Activated CD8-positive, alpha-beta T cell treated with anti-CD3 and anti-CD28 coated beads, Interleukin-2, amount 10 ng/mL, durations not matched to agents 7 days and 5 days (primary cell): ENCODE data around the gene IDE. TPM values are rescaled to one million over a fixed set of nuclear protein-coding genes. Genes with fewer than 3 reads are reported as not detected.
"Not testable (repeated sequence)": the region's sequence is repeated elsewhere in the genome, so short reads cannot be mapped to it uniquely, and the experiment has no call there.

ENCODE experiments used
- ATAC-seq: fragments of 150-1000 bp; cut with Tn5 transposase; one replicate; pipeline ENCODE4 v1.10.0; 2021; ENCODE audit warnings: moderate library complexity
- CTCF ChIA-PET: fragments of 350-600 bp; sonication (Branson Sonifier 250); formaldehyde crosslinking; loops from one replicate; lab custom pipeline; 2021; ENCODE audit warnings: antibody characterized with exemption; lab: Charles Lee
- POLR2A ChIA-PET: fragments of 350-600 bp; sonication (Branson Sonifier 250); formaldehyde crosslinking; loops from one replicate; lab custom pipeline; 2021; ENCODE audit warnings: antibody characterized with exemption; lab: Charles Lee
- DNase-seq: peaks from one replicate; pipeline ENCODE4 v3.0.0-alpha.2; 2020
- H3K27ac Mint-ChIP-seq: one replicate; pipeline ENCODE4 v1.8.0; 2021; ENCODE audit warnings: mild to moderate bottlenecking, mixed read lengths
- H3K27me3 Mint-ChIP-seq: one replicate; pipeline ENCODE4 v1.8.0; 2021; ENCODE audit warnings: low read depth, mixed read lengths
- H3K36me3 Mint-ChIP-seq: one replicate; pipeline ENCODE4 v1.8.0; 2021; ENCODE audit warnings: low read depth, mixed read lengths
- H3K4me1 Mint-ChIP-seq: one replicate; pipeline ENCODE4 v1.8.0; 2021; ENCODE audit warnings: low read depth, mixed read lengths
- H3K4me3 Mint-ChIP-seq: one replicate; pipeline ENCODE4 v1.8.0; 2021; ENCODE audit warnings: mild to moderate bottlenecking, mixed read lengths
- H3K9me3 Mint-ChIP-seq: one replicate; pipeline ENCODE4 v1.8.0; 2022; ENCODE audit warnings: mixed read lengths; ENCODE audit not compliant: insufficient read depth
- total RNA-seq, 2 experiments: library from RNA; stranded (reverse); gene quantifications; one replicate each; pipeline ENCODE4 v1.2.3, GENCODE V29; 2021

The IDE gene
- total RNA-seq, 2 experiments from 2014 or later, result 12.5 to 13.4 TPM

- Mint-ChIP-seq H3K4me3 (no peak overlapping the region), H3K27me3 (no peaks in the 10 kb centered on the region), H3K36me3 (no peaks in the 10 kb centered on the region), H3K4me1 (no peaks in the 10 kb centered on the region), H3K9me3 (no peaks in the 10 kb centered on the region), H3K27ac (no peak overlapping the region)
- CTCF ChIA-PET, result no interaction called here
- POLR2A ChIA-PET, result no interaction called here
- DNase-seq, result no peak
- no peak for ATAC-seq
Measured at GRCh38 chr10:92440578-92440977, 133.3 kb downstream of the IDE start.

- POLR2A ChIA-PET, result no interaction called here
Measured at GRCh38 chr10:92438220-92438619, 135.7 kb downstream of the IDE start.

GRCh38 chr10:92436611-92437010, 137.3 kb downstream of the IDE start:
- Mint-ChIP-seq H3K36me3 (no peaks in the 10 kb centered on the region), H3K27me3 (no peaks in the 10 kb centered on the region), H3K4me1 (no peaks in the 10 kb centered on the region), H3K27ac (no peak overlapping the region), H3K9me3 (no peaks in the 10 kb centered on the region), H3K4me3 (no peak overlapping the region)
- POLR2A ChIA-PET, result no interaction called here
- CTCF ChIA-PET, result no interaction called here
- DNase-seq (no peak), ATAC-seq (no peak)

More at GRCh38 chr10:92438220-92438619, 135.7 kb downstream of the IDE start:
- Mint-ChIP-seq H3K9me3 (no peaks in the 10 kb centered on the region), H3K27ac (no peak overlapping the region), H3K4me3 (no peak overlapping the region), H3K27me3 (no peaks in the 10 kb centered on the region), H3K36me3 (no peaks in the 10 kb centered on the region), H3K4me1 (no peaks in the 10 kb centered on the region)
- ATAC-seq (no peak), DNase-seq (no peak)
- CTCF ChIA-PET, result no interaction called here

- H3K36me3 Mint-ChIP-seq, H3K27ac Mint-ChIP-seq, H3K4me1 Mint-ChIP-seq, CTCF ChIA-PET, H3K4me3 Mint-ChIP-seq, ATAC-seq, H3K9me3 Mint-ChIP-seq, H3K27me3 Mint-ChIP-seq, POLR2A ChIA-PET, DNase-seq: not testable (repeated sequence)
Measured at GRCh38 chr10:92436065-92436464, 137.8 kb downstream of the IDE start.

- H3K27ac Mint-ChIP-seq, result no peak overlapping the region
- H3K9me3 Mint-ChIP-seq, result no peaks in the 10 kb centered on the region
- no peak overlapping the region for H3K4me3 Mint-ChIP-seq
- no peaks in the 10 kb centered on the region for H3K36me3 Mint-ChIP-seq
- ChIA-PET CTCF (interaction anchor here (0.7 to 1.2 kb wide), 5 partner anchors 111 to 584 kb away, joined by 3 to 8 read pairs (median 3); no protein-coding TSS in a partner anchor), POLR2A (no interaction called here)
- no peaks in the 10 kb centered on the region for H3K4me1 Mint-ChIP-seq
- no peak for ATAC-seq
- DNase-seq, result no peak
- H3K27me3 Mint-ChIP-seq, result no peaks in the 10 kb centered on the region
Measured at GRCh38 chr10:92434385-92434784, 139.5 kb downstream of the IDE start.

- Mint-ChIP-seq H3K27me3 (no peaks in the 10 kb centered on the region), H3K4me3 (no peak overlapping the region), H3K36me3 (no peaks in the 10 kb centered on the region), H3K27ac (no peak overlapping the region), H3K9me3 (no peaks in the 10 kb centered on the region), H3K4me1 (no peaks in the 10 kb centered on the region)
- CTCF ChIA-PET, result interaction anchor here (0.7 to 1.3 kb wide), 3 partner anchors 46 to 345 kb away, joined by 3 read pairs; no protein-coding TSS in a partner anchor
- no peak for DNase-seq
- POLR2A ChIA-PET, result no interaction called here
- no peak for ATAC-seq
Measured at GRCh38 chr10:92432596-92432995, 141.3 kb downstream of the IDE start.

GRCh38 chr10:92430103-92430502, 143.8 kb downstream of the IDE start:
- POLR2A ChIA-PET, result no interaction called here
- DNase-seq (no peak), ATAC-seq (no peak)
- no peak overlapping the region for H3K27ac Mint-ChIP-seq
- H3K36me3 Mint-ChIP-seq, result no peaks in the 10 kb centered on the region
- CTCF ChIA-PET, result interaction anchor here (0.6 kb wide), 1 partner anchor 342 kb away, joined by 3 read pairs; no protein-coding TSS in a partner anchor
- H3K4me1 Mint-ChIP-seq, result no peaks in the 10 kb centered on the region
- H3K4me3 Mint-ChIP-seq, result no peak overlapping the region
- H3K27me3 Mint-ChIP-seq, result no peaks in the 10 kb centered on the region
- H3K9me3 Mint-ChIP-seq, result no peaks in the 10 kb centered on the region

GRCh38 chr10:92421550-92421949, 152.3 kb downstream of the IDE start:
- peaks cover 7% of the 10 kb centered on the region for H3K4me1 Mint-ChIP-seq
- H3K9me3 Mint-ChIP-seq, result peaks cover 10% of the 10 kb centered on the region
- no peak for ATAC-seq
- DNase-seq, result no peak
- ChIA-PET POLR2A (no interaction called here), CTCF (no interaction called here)
- H3K4me3 Mint-ChIP-seq, result no peak overlapping the region
- H3K27me3 Mint-ChIP-seq, result peaks cover 26% of the 10 kb centered on the region
- peaks cover 3% of the 10 kb centered on the region for H3K36me3 Mint-ChIP-seq
- H3K27ac Mint-ChIP-seq, result no peak overlapping the region

- Mint-ChIP-seq H3K9me3 (peaks cover 14% of the 10 kb centered on the region), H3K27me3 (peaks cover 26% of the 10 kb centered on the region), H3K27ac (no peak overlapping the region), H3K36me3 (peaks cover 3% of the 10 kb centered on the region), H3K4me1 (peaks cover 7% of the 10 kb centered on the region), H3K4me3 (peak overlapping the region; percentile 39)
- ChIA-PET CTCF (no interaction called here), POLR2A (interaction anchor here (0.6 kb wide), 1 partner anchor 243 kb away, joined by 3 read pairs; no protein-coding TSS in a partner anchor)
- no peak for ATAC-seq
- DNase-seq, result no peak
Measured at GRCh38 chr10:92420546-92421275, 153.2 kb downstream of the IDE start.

- no peak for DNase-seq
Measured at GRCh38 chr10:92419740-92420545, 153.9 kb downstream of the IDE start.

GRCh38 chr10:92418891-92419290, 155.0 kb downstream of the IDE start:
- ATAC-seq, result no peak
- Mint-ChIP-seq H3K27ac (no peak overlapping the region), H3K4me1 (peaks cover 7% of the 10 kb centered on the region), H3K27me3 (peaks cover 19% of the 10 kb centered on the region), H3K4me3 (no peak overlapping the region), H3K36me3 (peaks cover 3% of the 10 kb centered on the region), H3K9me3 (peaks cover 14% of the 10 kb centered on the region)
- ChIA-PET CTCF (no interaction called here), POLR2A (no interaction called here)
- DNase-seq, result no peak

More at GRCh38 chr10:92419740-92420545, 153.9 kb downstream of the IDE start:
- ChIA-PET CTCF (no interaction called here), POLR2A (no interaction called here)
- Mint-ChIP-seq H3K27ac (no peak overlapping the region), H3K36me3 (peaks cover 3% of the 10 kb centered on the region), H3K4me1 (peaks cover 7% of the 10 kb centered on the region), H3K27me3 (peaks cover 26% of the 10 kb centered on the region), H3K9me3 (peaks cover 14% of the 10 kb centered on the region), H3K4me3 (peak overlapping the region; percentile 39)
- ATAC-seq, result no peak

- H3K9me3 Mint-ChIP-seq, result peaks cover 14% of the 10 kb centered on the region
- H3K27me3 Mint-ChIP-seq, result peaks cover 15% of the 10 kb centered on the region
- DNase-seq, result no peak
- H3K4me1 Mint-ChIP-seq, result peaks cover 7% of the 10 kb centered on the region
- peaks cover 3% of the 10 kb centered on the region for H3K36me3 Mint-ChIP-seq
- POLR2A ChIA-PET, result no interaction called here
- ATAC-seq, result no peak
- CTCF ChIA-PET, result no interaction called here
- no peak overlapping the region for H3K4me3 Mint-ChIP-seq
- no peak overlapping the region for H3K27ac Mint-ChIP-seq
Measured at GRCh38 chr10:92418221-92418620, 155.7 kb downstream of the IDE start.
